ENCODE measurements around the gene NEAT1. TPM values are rescaled to one million over a fixed set of nuclear protein-coding genes. Genes with fewer than 3 reads are reported as not detected.

NEAT1 gene
- polyA plus RNA-seq, 3 donors = 0.90 to 293 (median 1.3) TPM

- peak overlapping the region in 6 of 7 donors; percentile 48 to 78 (median 66) for H3K27ac Mint-ChIP-seq
- peaks cover 12 to 29% of the 10 kb centered on the region in 2 donors for H3K36me3 ChIP-seq (replicated peaks in 1 of 2; ENCODE audit: control insufficient read depth in 1 of 2, insufficient read depth in 2 of 2, low read length in 2 of 2)
- H3K36me3 Mint-ChIP-seq = peaks cover 40 to 46% of the 10 kb centered on the region in 2 donors
- intact Hi-C loops (cut with micrococcal nuclease) = loop anchor here in 1 of 2 donors (10.0 kb wide), 1 partner anchor 80 kb away; no protein-coding TSS in a partner anchor
- H3K9me3 ChIP-seq (replicated peaks in 1 of 2; ENCODE audit: control insufficient read depth in 1 of 2, insufficient read depth in 1 of 2, low read length in 2 of 2) = no peaks in the 10 kb centered on the region
- H3K9ac ChIP-seq (ENCODE audit: insufficient read depth, low read length, poor library complexity, severe bottlenecking) = no peak overlapping the region
- H3K4me2 ChIP-seq (replicated peaks; ENCODE audit: extremely low read depth, low read length, poor library complexity, severe bottlenecking) = no peak overlapping the region
- 86% methylated on average over 7 of the region's 15 CpGs for WGBS (ENCODE audit: insufficient coverage)
- H3K4me1 Mint-ChIP-seq = peaks cover 53% of the 10 kb centered on the region
- peaks cover 92% of the 10 kb centered on the region for H4K20me1 ChIP-seq (ENCODE audit: insufficient read depth, low read length)
- H3K9me3 Mint-ChIP-seq = peaks cover 0 to 4% (median 0%) of the 10 kb centered on the region in 7 donors
- TF ChIP-seq, protein P1, sequence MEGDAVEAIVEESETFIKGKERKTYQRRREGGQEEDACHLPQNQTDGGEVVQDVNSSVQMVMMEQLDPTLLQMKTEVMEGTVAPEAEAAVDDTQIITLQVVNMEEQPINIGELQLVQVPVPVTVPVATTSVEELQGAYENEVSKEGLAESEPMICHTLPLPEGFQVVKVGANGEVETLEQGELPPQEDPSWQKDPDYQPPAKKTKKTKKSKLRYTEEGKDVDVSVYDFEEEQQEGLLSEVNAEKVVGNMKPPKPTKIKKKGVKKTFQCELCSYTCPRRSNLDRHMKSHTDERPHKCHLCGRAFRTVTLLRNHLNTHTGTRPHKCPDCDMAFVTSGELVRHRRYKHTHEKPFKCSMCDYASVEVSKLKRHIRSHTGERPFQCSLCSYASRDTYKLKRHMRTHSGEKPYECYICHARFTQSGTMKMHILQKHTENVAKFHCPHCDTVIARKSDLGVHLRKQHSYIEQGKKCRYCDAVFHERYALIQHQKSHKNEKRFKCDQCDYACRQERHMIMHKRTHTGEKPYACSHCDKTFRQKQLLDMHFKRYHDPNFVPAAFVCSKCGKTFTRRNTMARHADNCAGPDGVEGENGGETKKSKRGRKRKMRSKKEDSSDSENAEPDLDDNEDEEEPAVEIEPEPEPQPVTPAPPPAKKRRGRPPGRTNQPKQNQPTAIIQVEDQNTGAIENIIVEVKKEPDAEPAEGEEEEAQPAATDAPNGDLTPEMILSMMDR (IDR thresholded peaks at IDR 0.05) = no peak
- no peak overlapping the region for H2AFZ ChIP-seq (ENCODE audit: insufficient read depth, low read depth, low read length, poor library complexity, severe bottlenecking)
- peaks cover 26 to 34% of the 10 kb centered on the region in 2 donors for H3K4me1 ChIP-seq (ENCODE audit: control insufficient read depth in 1 of 2, insufficient read depth in 2 of 2, low read length in 2 of 2)
- H3K4me3 ChIP-seq (replicated peaks in 1 of 3; ENCODE audit: low read depth in 2 of 3, low read length in 3 of 3) = peak overlapping the region in 1 of 3 experiments; percentile 5
- H3K27ac ChIP-seq (ENCODE audit: low read depth in 1 of 2, low read length in 2 of 2) = peak overlapping the region in 1 of 2 donors; percentile 12
- peaks cover 17% of the 10 kb centered on the region for H3K79me2 ChIP-seq (ENCODE audit: insufficient read depth, low read length)
- no peaks in the 10 kb centered on the region for H3K27me3 ChIP-seq (ENCODE audit: control insufficient read depth in 2 of 2, insufficient read depth in 2 of 2, low read length in 2 of 2)
- H3K27me3 Mint-ChIP-seq (ENCODE audit: low read depth in 3 of 3) = peaks cover 0 to 7% (median 0%) of the 10 kb centered on the region in 3 donors
- DNase-seq = no peak
- peak overlapping the region in 1 of 2 donors; percentile 48 for H3K4me3 Mint-ChIP-seq
These were observed 22.6 kb downstream of the NEAT1 start for GRCh38 chr11:65445101-65445603.

DNA sequence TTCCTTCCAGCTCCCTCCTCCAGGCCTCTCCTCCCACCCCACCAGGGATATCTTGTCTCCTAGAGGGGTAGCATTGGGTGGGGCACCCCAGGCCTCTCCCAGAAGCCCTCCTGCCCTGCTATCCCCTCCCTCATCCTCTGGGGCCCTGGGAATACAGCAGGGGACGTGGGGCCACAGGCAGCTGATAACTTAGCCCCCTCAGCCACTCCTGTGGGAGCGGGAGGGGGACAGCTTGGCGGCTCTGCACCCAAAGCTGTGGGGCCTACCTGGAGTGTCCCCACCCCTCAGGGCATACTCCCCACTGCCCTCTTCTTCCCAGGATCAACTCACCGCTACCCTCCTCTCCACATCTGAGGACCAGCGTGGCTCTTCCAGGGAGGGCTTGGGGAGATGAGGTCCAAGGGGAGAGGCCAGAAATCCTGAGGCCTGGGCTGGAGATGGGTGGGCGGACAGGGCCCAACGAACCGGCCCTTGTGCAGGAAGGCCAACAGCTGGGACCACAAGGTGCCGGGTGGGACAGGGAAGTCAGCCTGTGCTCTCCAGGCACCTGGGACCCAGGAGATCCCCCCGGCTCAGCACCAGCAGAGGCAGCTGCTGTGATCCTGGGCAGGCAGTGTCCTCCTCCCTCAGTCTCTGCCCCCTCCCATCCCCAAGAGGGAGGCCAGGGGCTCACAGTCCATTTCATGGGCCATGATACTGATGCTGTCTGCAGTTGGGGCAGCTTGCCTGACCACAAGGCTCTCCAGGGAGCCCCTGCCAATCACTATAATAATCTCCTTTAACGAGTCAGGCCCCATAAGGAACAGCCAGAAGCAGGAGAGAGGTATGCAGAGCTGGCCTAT, 23.2 kb downstream of the NEAT1 start:
- peaks cover 0 to 11% (median 0%) of the 10 kb centered on the region in 7 donors for H3K9me3 Mint-ChIP-seq
- no peak overlapping the region for H3K9ac ChIP-seq (ENCODE audit: insufficient read depth, low read length, poor library complexity, severe bottlenecking)
- H3K27ac ChIP-seq (ENCODE audit: low read depth in 1 of 2, low read length in 2 of 2) = peak overlapping the region; percentile 23 to 62
- H3K4me3 ChIP-seq (replicated peaks in 1 of 3; ENCODE audit: low read depth in 2 of 3, low read length in 3 of 3) = no peak overlapping the region
- H2AFZ ChIP-seq (ENCODE audit: insufficient read depth, low read depth, low read length, poor library complexity, severe bottlenecking) = no peak overlapping the region
- H3K36me3 ChIP-seq (replicated peaks in 1 of 2; ENCODE audit: control insufficient read depth in 1 of 2, insufficient read depth in 2 of 2, low read length in 2 of 2) = peaks cover 12 to 29% of the 10 kb centered on the region in 2 donors
- TF ChIP-seq, protein P1 (IDR thresholded peaks at IDR 0.05) = no peak
- H3K9me3 ChIP-seq (replicated peaks in 1 of 2; ENCODE audit: control insufficient read depth in 1 of 2, insufficient read depth in 1 of 2, low read length in 2 of 2) = no peaks in the 10 kb centered on the region
- peak overlapping the region in 6 of 7 donors; percentile 63 to 81 (median 76) for H3K27ac Mint-ChIP-seq
- H3K4me2 ChIP-seq (replicated peaks; ENCODE audit: extremely low read depth, low read length, poor library complexity, severe bottlenecking) = no peak overlapping the region
- DNase-seq = peak in 1 of 3 donors; percentile 22
- H3K4me1 ChIP-seq (ENCODE audit: control insufficient read depth in 1 of 2, insufficient read depth in 2 of 2, low read length in 2 of 2) = peaks cover 22 to 28% of the 10 kb centered on the region in 2 donors
- WGBS (ENCODE audit: insufficient coverage) = 81% methylated on average over 8 of the region's 11 CpGs
- peak overlapping the region in 1 of 2 donors; percentile 63 for H3K4me3 Mint-ChIP-seq
- peaks cover 85% of the 10 kb centered on the region for H4K20me1 ChIP-seq (ENCODE audit: insufficient read depth, low read length)
- peaks cover 46% of the 10 kb centered on the region for H3K4me1 Mint-ChIP-seq
- H3K27me3 Mint-ChIP-seq (ENCODE audit: low read depth in 3 of 3) = peaks cover 0 to 7% (median under 1%) of the 10 kb centered on the region in 3 donors
- peaks cover 36 to 42% of the 10 kb centered on the region in 2 donors for H3K36me3 Mint-ChIP-seq
- H3K79me2 ChIP-seq (ENCODE audit: insufficient read depth, low read length) = peaks cover 17% of the 10 kb centered on the region
- H3K27me3 ChIP-seq (ENCODE audit: control insufficient read depth in 2 of 2, insufficient read depth in 2 of 2, low read length in 2 of 2) = no peaks in the 10 kb centered on the region
- intact Hi-C loops (cut with micrococcal nuclease) = loop anchor here in 1 of 2 donors (10.0 kb wide), 1 partner anchor 81 kb away; no protein-coding TSS in a partner anchor

All from CD14-positive monocyte (primary cell).